HEK293T (cell line): ENCODE measurements around the gene CCDC87.

Source experiments
- ARNT ChIP-seq: fragments of 450-650 bp; IDR thresholded peaks from 2 replicates; pipeline ENCODE4 v1.6.1; 2017; ENCODE audit warnings: mild to moderate bottlenecking
- BHLHE40 ChIP-seq: fragments of 450-650 bp; IDR thresholded peaks from 2 replicates; pipeline ENCODE4 v1.6.1; 2016; ENCODE audit warnings: mild to moderate bottlenecking, moderate library complexity, borderline replicate concordance
- ELF4 ChIP-seq: fragments of 450-650 bp; IDR thresholded peaks from 2 replicates; pipeline ENCODE4 v1.6.1; 2017; ENCODE audit warnings: antibody characterized with exemption
- FOXA1 ChIP-seq: fragments of 450-650 bp; IDR thresholded peaks from 2 replicates; pipeline ENCODE4 v1.6.1; 2016; ENCODE audit warnings: mild to moderate bottlenecking
- FOXK2 ChIP-seq: fragments of 450-650 bp; IDR thresholded peaks from 2 replicates; pipeline ENCODE4 v1.6.1; 2016; ENCODE audit warnings: mild to moderate bottlenecking
- FOXM1 ChIP-seq: fragments of 450-650 bp; IDR thresholded peaks from 2 replicates; pipeline ENCODE4 v1.6.1; 2017; ENCODE audit warnings: mild to moderate bottlenecking, borderline replicate concordance
- HDGF ChIP-seq: fragments of 450-650 bp; IDR thresholded peaks from 2 replicates; pipeline ENCODE4 v1.6.1; 2017; ENCODE audit warnings: antibody characterized with exemption, borderline replicate concordance
- L3MBTL2 ChIP-seq: fragments of 450-650 bp; conservative IDR thresholded peaks from 2 replicates; pipeline ENCODE4 v1.6.1; 2016; ENCODE audit warnings: mild to moderate bottlenecking
- NFRKB ChIP-seq: fragments of 450-650 bp; IDR thresholded peaks from 2 replicates; pipeline ENCODE4 v1.6.1; 2016; ENCODE audit warnings: mild to moderate bottlenecking, moderate library complexity
- SP1 ChIP-seq: fragments of 450-650 bp; IDR thresholded peaks from 2 replicates; pipeline ENCODE4 v1.6.1; 2017
- SUZ12 ChIP-seq: fragments of 450-650 bp; IDR thresholded peaks from 2 replicates; pipeline ENCODE4 v1.6.1; 2016; ENCODE audit warnings: mild to moderate bottlenecking

DNA sequence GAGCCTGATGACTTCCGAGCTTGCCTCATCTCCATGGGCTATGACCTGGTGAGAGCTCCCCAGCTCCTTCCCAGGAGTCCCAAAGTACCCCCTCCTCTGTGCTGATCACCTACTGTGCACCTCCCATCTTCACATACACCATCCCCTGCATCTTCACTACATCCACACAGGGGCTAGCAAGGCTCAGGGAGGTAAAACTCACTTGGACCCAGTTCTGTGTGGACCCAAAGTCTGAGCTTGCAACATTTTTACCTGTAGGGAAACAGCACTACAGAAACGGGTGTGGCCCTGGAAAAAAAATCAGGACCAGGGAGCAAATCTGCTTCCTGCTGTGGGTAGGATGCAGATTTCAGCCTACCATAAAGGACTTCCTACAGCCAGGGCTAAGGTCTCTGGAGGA lies 30.6 kb downstream of the CCDC87 start:
- no peak for TF ChIP-seq BHLHE40
- no peak for TF ChIP-seq HDGF
- TF ChIP-seq FOXA1: no peak
- no peak for TF ChIP-seq FOXM1
- TF ChIP-seq ARNT: no peak
- TF ChIP-seq L3MBTL2: no peak
- TF ChIP-seq FOXK2: no peak
- TF ChIP-seq SP1: no peak
- TF ChIP-seq NFRKB: no peak
- TF ChIP-seq SUZ12: no peak
- no peak for TF ChIP-seq ELF4
